Activated gamma-delta T cell treated with Interleukin-2 at 50 U/mL for 16 hours (primary cell): ENCODE data around the gene PPP1R2.
"Not testable (repeated sequence)": the region's sequence is repeated elsewhere in the genome, so short reads cannot be mapped to it uniquely, and the experiment has no call there.

Source experiments
- DNase-seq: peaks from one replicate; pipeline ENCODE4 v3.0.0-alpha.2; 2020

The PPP1R2 gene

DNA sequence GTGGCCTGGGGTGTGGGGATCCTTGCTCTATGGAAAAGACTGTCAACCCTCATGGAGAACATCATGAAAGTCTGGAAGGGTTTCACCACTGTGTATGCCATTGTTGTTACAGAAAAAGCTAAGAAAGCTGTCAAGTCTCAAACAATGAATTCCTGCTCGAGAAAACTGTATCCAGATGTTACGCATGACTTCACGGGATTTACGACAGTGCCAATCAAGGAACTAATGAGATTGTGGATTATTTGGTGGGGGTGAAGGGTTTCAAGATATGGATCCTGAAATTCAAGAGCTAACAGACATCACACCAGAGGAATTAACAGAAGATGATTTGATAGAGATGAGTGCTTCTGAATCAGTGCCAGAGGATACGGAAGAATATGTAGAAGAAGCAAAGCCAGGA lies 7.8 kb downstream of the PPP1R2 start:
- no peak for DNase-seq

DNA sequence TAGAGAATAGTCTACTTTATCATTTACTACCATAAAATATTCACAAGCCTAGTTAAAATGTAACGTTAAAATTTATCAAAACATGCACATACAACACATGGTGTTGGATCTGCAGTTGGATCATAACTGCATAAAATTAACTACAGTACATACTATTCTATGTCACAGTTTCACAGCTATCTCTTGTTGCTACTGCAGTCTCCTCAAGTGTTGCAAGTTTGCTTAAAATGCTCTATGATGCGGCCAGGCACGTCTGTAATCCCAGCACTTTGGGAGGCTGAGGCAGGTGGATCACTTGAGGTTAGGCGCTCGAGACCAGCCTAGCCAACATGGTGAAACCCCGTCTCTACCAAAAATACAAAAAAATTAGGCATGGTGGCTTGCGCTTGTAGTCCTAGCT lies 10.3 kb downstream of the PPP1R2 start:
- no peak for DNase-seq

DNA sequence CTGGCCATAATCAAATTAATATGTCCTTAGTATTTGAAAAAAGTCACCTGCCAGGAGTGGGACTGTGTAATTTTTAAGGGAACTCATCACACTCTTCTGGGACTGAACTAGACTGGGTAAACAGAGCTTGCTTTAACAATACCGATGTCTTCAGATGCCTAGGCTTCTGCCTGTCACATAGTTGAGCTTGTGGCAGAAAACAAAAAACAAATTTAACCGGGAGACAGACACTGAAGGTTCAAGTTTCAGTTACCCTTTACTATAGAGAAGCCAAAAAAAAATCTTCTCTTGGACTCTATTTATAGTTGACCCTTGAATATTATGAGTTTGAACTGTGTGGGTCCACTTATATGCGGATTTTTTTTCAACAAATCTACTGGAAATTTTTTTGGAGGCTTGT lies 10.8 kb downstream of the PPP1R2 start:
- DNase-seq, result no peak

DNA sequence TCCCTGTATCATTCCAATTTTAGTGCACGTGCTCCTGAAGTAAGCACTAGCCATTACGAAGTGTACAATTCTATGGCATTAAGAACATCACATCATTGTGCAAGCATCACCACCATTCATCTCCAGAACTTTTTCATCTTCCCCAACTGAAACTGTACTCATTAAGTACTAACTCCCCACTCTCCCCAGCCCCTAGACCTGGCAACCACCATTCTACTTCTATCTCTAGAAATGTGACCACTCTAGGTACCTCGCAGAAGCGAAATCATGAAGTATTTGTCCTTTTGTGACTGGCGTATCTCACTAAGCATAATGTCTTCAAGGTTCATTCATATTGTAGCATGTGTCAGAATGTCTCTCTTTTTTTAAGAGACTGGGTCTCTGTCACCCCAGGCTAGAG lies 11.4 kb downstream of the PPP1R2 start:
- DNase-seq, result no peak

DNA sequence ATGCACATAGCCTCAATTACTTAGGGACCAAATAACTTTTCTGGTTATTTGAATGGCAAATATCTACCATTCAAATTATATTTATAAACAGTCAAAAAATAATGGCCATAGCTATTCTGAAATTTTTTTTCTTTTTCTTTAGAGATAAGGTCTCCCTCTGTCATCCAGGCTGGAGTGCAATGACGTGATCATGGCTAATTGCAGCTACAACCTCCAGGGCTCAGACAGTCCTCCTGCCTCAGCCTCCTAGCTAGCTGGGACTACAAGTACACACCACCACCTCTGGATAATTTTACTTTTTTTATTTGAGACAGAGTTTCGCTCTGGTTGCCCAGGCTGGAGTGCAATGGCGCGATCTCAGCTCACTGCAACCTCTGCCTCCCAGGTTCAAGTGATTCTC lies 16.6 kb downstream of the PPP1R2 start:
- DNase-seq, result no peak

DNA sequence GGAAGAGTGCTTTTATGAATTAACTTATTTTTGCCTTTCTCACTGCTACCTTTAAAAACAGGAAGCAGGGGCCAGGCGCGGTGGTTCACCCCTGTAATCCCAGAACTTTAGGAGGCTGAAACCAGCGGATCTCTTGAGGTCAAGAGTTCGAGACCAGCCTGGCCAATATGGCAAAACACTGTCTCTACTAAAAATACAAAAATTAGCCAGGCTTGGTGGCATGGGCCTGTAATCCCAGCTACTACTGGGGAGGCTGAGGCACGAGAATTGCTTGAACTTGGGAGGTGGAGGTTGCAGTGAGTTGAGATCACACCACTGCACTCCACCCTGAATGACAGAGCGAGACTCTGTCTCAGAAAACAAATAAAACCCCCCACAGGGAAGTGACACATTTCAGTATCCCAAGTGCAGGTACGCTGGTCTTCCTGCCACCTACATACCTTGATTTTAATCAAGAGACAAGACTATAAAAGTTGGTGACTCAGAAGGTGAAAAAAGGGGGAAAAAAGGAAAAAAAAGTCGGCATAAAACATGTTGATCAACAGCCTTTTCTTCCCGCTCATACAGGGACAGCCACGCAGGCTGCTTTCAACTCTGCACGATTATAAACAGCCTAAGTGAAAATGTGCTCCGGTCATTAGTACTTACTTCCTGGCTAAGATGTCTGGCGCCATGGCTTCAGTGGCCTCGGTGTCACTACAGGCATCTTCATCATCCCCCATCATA lies 18.8 kb downstream of the PPP1R2 start:
- no peak for DNase-seq

DNA sequence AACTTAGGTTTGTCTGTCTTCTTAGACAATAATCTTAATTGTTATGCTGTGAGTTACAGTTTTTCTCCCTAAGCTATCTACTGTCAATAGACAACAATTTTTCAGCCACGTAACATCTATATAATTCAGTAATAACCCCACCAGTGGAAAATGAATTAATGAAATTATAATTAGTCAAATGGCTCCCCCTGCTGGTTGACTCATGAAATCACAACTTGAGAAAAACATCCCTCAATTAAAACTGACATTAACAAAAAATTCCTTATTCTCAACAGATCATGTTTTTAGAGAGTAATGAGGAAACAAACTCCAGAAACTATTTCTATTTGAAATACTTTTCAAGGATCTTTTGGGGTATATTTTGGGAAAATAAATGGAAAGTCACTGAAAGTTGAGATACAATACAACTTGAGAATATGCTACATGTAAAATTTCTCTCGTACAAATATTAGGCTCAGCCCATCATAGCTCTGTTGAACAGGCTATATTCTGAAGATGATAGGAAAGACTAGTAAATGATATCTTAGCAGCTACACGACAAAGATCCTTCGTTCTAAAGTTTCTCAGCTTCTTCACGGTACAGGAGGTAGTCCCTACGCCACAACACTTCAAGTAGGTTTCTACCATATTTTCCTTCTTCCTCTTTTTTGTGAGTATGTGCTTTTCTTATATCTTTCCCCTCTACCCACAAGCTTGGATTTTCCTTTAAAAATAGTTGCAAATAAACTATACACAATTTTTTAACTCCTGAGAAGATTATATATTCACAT lies 20.7 kb downstream of the PPP1R2 start:
- DNase-seq, result peak; percentile 34

DNA sequence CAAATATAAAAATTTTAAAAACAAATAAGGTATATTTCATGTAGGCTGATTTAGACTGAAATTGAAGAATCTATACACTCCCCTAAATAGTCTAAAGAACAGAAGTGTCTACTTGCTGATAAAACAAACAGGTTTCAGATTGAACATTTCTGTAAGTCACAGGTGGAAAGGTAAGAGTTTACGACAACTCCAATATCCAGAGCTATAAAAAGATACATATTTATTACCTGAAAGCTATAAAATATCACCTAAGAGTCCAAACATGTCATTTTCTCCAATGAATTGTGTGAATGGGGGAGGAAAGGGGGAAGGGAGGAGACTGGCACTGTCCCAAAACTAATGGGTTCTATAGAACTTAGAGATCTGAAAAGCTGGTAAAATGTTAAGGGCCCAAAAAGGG lies 26.1 kb downstream of the PPP1R2 start:
- no peak for DNase-seq

DNA sequence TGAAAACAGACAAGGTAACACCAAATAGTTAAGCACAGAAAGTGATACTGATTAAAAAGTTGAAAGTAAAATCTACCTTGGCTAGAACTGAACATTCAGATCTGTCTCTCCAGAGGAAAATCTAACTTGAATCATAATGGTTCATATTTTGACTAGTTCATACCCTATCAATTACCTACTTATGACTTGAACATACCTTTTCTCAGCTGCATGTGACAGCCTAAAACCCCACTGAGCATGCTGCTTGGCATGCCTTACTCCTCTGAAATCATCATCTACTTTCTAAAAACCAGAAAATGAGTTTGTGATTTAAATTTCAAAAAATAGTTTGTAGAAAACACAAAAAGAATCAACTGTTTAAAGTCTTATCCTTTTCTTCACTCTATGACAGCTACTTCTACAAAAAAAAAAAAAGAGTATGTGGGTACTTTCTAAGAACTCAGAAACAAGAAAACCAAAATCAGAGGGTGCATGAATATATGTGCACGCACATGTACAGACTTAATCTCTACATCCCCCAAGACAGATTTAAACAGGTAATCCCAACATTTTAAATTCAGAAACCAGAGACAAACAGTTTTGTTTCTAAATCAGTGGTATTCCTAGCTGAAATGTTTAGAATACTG lies 28.4 kb downstream of the PPP1R2 start:
- DNase-seq, result not testable (repeated sequence)

DNA sequence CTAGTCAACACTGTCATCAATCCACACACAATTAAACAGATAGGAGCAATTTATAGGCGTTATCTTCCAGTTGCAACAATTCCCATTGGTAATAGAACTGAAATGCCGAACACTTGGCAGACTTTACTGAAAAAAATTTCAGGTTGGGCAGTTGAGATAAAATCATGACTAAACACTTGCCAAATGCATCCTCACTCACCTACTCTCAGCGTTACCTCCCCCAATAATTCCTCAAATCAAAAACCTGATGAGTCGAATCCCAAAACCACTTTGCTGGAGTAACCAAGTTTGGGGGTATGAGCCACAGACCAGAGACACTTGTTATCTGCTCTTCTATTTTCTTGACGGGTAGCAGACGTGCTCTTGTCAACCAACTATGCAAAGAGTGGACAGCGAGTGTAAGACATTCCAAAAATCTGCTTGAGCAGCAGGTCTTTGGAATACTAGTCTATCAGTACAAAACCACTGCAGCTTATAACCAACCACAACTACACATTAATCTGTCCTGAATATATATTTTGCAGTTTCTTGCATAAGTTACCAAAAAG lies 30.3 kb downstream of the PPP1R2 start:
- DNase-seq, result no peak

DNA sequence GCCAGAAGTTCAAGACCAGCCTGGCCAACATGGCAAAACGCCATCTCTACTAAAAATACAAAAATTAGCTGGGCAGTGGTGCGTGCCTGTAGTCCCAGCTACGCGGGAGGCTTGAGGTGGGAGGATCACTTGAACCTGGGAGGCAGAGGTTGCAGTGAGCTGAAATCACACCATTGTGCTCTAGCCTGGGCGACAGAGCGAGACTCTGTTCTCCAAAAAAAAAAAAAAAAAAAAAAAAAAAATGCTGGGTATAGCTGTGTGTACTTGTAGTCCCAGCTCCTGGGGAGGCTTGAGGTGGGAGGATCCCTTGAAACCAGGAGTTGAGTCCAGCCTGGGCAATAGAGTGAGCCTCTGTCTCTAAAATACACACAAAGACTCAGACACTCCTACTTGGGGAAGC lies 32.0 kb downstream of the PPP1R2 start:
- no peak for DNase-seq

DNA sequence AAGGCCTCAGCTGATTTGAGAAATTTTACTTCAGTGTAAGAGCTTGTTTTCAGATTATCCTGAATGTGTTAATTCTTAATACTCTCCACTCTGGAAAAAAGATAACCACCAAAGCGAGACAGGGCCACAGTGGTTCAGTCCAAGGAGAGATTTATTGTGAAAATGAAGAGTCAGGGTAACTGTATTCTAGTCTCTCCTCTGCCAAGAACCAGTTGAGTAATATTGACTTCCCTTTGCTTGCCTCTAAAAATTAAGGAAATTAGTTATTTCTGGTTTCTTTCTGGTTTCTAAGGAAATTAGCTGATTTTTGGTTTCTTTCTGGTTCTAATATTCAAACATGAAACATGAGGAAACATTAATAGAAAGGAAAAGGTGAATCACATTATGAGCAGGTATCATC lies 34.9 kb downstream of the PPP1R2 start:
- no peak for DNase-seq

DNA sequence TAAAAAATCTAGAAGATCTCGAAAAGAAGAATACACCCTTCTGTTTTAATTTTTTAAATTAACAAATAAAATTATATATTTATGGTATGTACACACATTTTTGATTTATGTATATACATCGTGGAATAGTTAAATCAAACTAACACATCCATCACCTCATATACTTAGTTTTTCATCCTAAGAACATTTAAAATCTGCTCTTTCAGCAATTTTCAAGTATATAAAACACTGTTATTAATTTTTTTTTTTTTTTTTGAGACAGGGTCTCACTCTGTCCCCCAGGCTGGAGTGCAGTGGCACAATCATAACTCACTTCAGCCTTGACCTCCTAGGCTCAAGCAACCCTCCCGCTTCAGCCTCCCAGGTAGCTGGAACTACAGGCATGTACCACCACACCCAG lies 67.5 kb downstream of the PPP1R2 start:
- no peak for DNase-seq

DNA sequence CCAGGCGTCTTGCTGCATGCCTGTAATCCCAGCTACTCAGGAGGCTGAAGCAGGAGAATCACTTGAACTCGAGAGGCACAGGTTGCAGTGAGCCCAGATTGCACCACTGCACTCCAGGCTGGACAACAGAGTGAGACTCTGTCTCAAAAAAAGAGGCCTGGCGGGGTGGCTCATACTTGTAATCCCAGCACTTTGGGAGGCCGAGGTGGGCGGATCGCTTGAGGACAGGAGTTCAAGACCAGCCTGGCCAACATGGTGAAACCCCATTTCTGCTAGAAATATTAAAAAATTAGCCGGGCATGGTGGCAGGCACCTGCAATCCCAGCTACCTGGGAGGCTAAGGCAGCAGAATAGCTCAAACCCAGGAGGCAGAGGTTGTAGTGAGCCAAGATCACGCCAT lies 68.0 kb downstream of the PPP1R2 start:
- DNase-seq, result not testable (repeated sequence)

DNA sequence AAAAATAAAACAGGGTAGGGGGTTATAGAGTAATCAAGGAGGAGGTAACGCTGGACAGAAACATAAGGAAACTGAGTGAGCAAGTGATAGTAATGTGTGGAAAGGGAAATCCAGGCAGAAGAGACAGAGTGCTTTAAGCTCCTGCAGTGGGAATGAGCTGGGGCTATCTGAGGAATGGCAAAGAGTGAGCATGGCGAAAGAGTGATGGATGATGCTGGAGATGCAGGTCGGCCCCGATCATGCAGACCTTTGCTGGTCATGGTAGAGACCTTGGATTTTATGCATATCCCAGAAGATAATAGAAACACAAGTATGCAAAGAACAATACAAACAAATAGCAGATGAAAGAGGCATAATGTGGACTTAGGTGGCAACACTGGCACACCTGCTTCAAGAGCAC lies 74.3 kb downstream of the PPP1R2 start:
- no peak for DNase-seq

DNA sequence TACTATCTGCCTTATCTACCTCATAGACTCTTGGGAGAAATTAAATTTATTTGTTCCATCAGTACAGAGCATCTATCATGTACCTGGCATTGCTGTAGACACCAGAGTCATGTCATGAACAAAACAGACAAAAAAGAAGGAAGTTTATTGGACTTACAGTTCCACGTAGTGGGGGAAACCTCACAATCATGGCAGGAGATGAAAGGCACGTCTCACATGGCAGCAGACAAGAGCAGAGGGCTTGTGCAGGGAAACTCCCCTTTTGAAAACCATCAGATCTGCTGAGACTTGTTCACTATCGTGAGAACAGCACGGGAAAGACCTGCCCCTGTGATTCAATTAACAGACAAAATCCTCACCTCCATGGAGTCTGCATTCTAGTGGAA lies 74.7 kb downstream of the PPP1R2 start:
- no peak for DNase-seq

DNA sequence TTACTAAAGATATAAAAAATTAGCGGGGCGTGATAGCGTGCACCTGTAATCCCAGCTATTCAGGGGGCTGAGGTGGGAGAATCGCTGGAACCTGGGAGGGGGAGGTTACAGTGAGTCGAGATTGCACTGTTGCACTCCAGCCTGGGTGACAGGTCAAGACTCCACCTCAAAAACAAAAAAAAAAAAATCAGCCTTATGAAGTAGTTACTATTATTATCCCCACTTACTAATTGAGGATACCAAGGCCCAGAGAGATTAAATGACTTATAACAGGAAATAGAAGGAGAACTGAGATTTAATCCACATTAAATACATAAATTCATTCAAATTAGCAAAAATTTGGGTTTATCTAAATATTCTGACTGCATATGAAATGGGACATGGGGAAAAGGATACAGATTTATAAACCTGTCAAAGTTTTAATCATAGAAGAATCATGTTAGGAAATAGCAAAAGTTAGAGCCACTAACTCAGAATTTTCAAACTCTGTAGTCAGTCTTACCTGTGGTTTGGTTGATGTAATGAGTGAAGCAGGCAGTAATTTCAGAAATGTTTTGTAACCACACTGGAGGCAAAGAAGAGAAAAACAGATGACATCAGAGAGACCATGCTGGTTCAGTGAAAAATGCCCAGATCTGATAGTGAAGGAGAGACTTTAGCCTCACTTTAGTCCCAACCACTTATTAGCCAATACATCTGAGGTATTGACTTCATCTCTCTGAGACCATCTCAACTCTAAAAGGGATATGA lies 75.3 kb downstream of the PPP1R2 start:
- no peak for DNase-seq

DNA sequence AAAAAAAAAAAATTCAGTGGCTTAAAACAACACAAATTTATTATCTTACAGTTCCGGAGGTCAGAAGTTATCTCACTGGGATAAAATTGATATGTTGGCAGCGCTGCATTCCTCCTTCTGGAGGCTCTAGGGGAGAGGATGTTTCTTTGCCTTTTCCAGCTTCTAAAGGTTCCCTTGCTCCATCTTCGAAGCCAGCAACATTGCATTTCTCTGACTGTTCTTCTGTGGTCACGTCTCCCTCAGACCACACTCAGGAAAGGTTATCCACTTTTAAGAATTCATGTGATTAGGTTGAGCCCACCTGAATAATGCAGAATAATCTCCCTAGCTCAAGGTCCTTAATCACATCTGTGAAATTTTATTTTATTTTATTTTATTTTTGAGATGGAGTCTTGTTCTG lies 76.9 kb downstream of the PPP1R2 start:
- DNase-seq, result no peak
